Testis (tissue), 3 donors: Measurements from ENCODE around the gene FRY. TPM values are rescaled to one million over a fixed set of nuclear protein-coding genes. Genes with fewer than 3 reads are reported as not detected.

Source experiments
- DNase-seq: peaks from one replicate; pipeline ENCODE4 v3.0.0-alpha.2; 2019
- H3K27ac ChIP-seq, 2 donors: fragments of 200-600 bp; sonication (generic); one replicate each; pipeline ENCODE4 v1.5.1; 2019
- H3K27me3 ChIP-seq: fragments of 200-600 bp; sonication (generic); one replicate; pipeline ENCODE4 v1.5.1; 2019
- H3K36me3 ChIP-seq: fragments of 200-600 bp; sonication (generic); one replicate; pipeline ENCODE4 v1.5.1; 2017; ENCODE audit warnings: low read depth; ENCODE audit errors: missing control alignments
- H3K4me1 ChIP-seq: fragments of 200-600 bp; sonication (generic); one replicate; pipeline ENCODE4 v1.5.1; 2019
- H3K4me3 ChIP-seq, 2 donors: fragments of 200-600 bp; sonication (generic); one replicate each; pipeline ENCODE4 v1.5.1; 2017 to 2019
- H3K9me3 ChIP-seq: fragments of 200-600 bp; sonication (generic); one replicate; pipeline ENCODE4 v1.5.1; 2017
- CTCF ChIP-seq, 3 experiments: fragments of 450-650 bp in 2 of 3; fragments of 200-600 bp in 1 of 3; sonication (generic) in 1 of 3; IDR thresholded peaks; one replicate each; pipeline ENCODE4 v1.5.1; 2016 to 2019; ENCODE audit warnings: antibody characterized with exemption in 3 of 3, mild to moderate bottlenecking in 2 of 3, moderate library complexity in 1 of 3
- POLR2A ChIP-seq: fragments of 450-650 bp; IDR thresholded peaks from one replicate; pipeline ENCODE4 v1.6.1; 2017; ENCODE audit warnings: antibody characterized with exemption, mild to moderate bottlenecking, moderate library complexity
- WGBS, 2 donors: methylation state at CpG; one replicate each; pipeline ENCODE4 v1.1.5; 2018; 5-methylcytosine and 5-hydroxymethylcytosine counted together
- intact Hi-C: fragments of 100-400 bp; cut with DNase I; formaldehyde crosslinking; loops from one replicate; pipeline ENCODE4 v1.15.1; 2023; ENCODE audit warnings: low total_unique reads
- polyA plus RNA-seq: library from polyadenylated mRNA; stranded (reverse); fragments of 350-450 nt; fragmentation: Illumina TruSeq; extraction: RNeasy Lipid Tissue Mini Kit (QIAGEN cat#74804); gene quantifications from one replicate; pipeline ENCODE4 v1.2.3, GENCODE V29; 2014; ENCODE audit warnings: low read depth, low replicate concordance; ENCODE audit not compliant: insufficient read depth
- total RNA-seq, 2 donors: library from RNA; depleted of rRNA; stranded (reverse); fragments of >200 nt; gene quantifications; one replicate each; pipeline ENCODE4 v1.2.3, GENCODE V29; 2016

FRY gene
- total and polyA plus RNA-seq, 3 donors from 2014 or later, result 24.8 to 26.6 (median 25.9) TPM

DNA sequence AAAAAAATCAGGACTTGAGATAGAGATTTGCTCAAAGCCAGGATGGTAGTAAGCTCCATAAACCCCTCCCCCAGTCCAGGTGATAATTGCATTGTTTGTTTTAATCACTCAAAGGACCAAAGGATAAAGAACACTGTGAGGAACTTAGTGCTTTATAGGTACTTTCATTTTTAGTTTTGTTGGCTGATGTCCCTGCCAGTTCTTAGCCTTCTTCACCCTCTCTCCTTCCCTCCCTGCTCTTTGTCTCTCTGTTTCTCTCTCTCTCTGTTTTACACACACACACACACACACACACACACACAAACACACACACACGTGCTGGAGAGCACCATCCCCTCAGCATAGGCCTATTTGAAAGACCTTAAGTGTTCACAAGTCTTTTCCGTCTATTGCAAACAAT is 5.2 kb downstream of the FRY start:
- H3K27ac ChIP-seq, result no peak overlapping the region
- TF ChIP-seq CTCF (IDR thresholded peaks at IDR 0.05), result no peak
- no peak for TF ChIP-seq POLR2A
- H3K36me3 ChIP-seq, result no peaks in the 10 kb centered on the region
- no peaks in the 10 kb centered on the region for H3K4me1 ChIP-seq
- H3K4me3 ChIP-seq, result no peak overlapping the region
- no peak for DNase-seq
- H3K9me3 ChIP-seq, result no peaks in the 10 kb centered on the region
- H3K27me3 ChIP-seq, result no peaks in the 10 kb centered on the region
- 63 to 65% methylated on average over 2 of the region's 2 CpGs for WGBS, 2 donors
- intact Hi-C loops, result no loop called here

- no peak for DNase-seq
- WGBS, 2 donors, result 39 to 42% methylated on average over 2 of the region's 2 CpGs
- Histone ChIP-seq H3K27me3 (no peaks in the 10 kb centered on the region), H3K9me3 (no peaks in the 10 kb centered on the region), H3K4me1 (no peaks in the 10 kb centered on the region), H3K27ac (no peak overlapping the region), H3K4me3 (no peak overlapping the region), H3K36me3 (no peaks in the 10 kb centered on the region)
- intact Hi-C loops, result no loop called here
- TF ChIP-seq POLR2A (no peak), CTCF (IDR thresholded peaks at IDR 0.05) (no peak)
Measured at GRCh38 chr13:32037471-32037870, 5.9 kb downstream of the FRY start.

GRCh38 chr13:32038343-32038742 is 6.8 kb downstream of the FRY start:
- Histone ChIP-seq H3K36me3 (no peaks in the 10 kb centered on the region), H3K27ac (no peak overlapping the region), H3K4me3 (no peak overlapping the region), H3K9me3 (no peaks in the 10 kb centered on the region), H3K4me1 (no peaks in the 10 kb centered on the region), H3K27me3 (no peaks in the 10 kb centered on the region)
- intact Hi-C loops, result no loop called here
- no peak for DNase-seq
- WGBS, 2 donors, result 89 to 90% methylated on average over 5 of the region's 5 CpGs
- no peak for TF ChIP-seq POLR2A
- TF ChIP-seq CTCF (IDR thresholded peaks at IDR 0.05), result no peak

- TF ChIP-seq POLR2A, result no peak
- H3K4me1 ChIP-seq, result no peaks in the 10 kb centered on the region
- H3K9me3 ChIP-seq, result no peaks in the 10 kb centered on the region
- no peak for DNase-seq
- intact Hi-C loops, result no loop called here
- no peaks in the 10 kb centered on the region for H3K36me3 ChIP-seq
- H3K27me3 ChIP-seq, result no peaks in the 10 kb centered on the region
- H3K27ac ChIP-seq, result no peak overlapping the region
- no peak overlapping the region for H3K4me3 ChIP-seq
Measured at GRCh38 chr13:32039056-32039455, 7.5 kb downstream of the FRY start.

GRCh38 chr13:32039528-32039927 is 8.0 kb downstream of the FRY start:
- no peaks in the 10 kb centered on the region for H3K9me3 ChIP-seq
- H3K27ac ChIP-seq, result no peak overlapping the region
- no peak overlapping the region for H3K4me3 ChIP-seq
- no peaks in the 10 kb centered on the region for H3K36me3 ChIP-seq
- intact Hi-C loops, result no loop called here
- H3K27me3 ChIP-seq, result no peaks in the 10 kb centered on the region
- no peak for DNase-seq
- TF ChIP-seq CTCF (IDR thresholded peaks at IDR 0.05), result no peak
- TF ChIP-seq POLR2A, result no peak
- no peaks in the 10 kb centered on the region for H3K4me1 ChIP-seq
- 93 to 95% methylated on average over 1 of the region's 1 CpG for WGBS, 2 donors
